Middle frontal gyrus (tissue), 1 donor: ENCODE data around the gene BIN1.

Experiments
- DNase-seq: peaks from one replicate; pipeline ENCODE4 v3.0.0-alpha.2; 2015; ENCODE audit warnings: low spot score; ENCODE audit errors: extremely low spot score

The BIN1 gene

DNA sequence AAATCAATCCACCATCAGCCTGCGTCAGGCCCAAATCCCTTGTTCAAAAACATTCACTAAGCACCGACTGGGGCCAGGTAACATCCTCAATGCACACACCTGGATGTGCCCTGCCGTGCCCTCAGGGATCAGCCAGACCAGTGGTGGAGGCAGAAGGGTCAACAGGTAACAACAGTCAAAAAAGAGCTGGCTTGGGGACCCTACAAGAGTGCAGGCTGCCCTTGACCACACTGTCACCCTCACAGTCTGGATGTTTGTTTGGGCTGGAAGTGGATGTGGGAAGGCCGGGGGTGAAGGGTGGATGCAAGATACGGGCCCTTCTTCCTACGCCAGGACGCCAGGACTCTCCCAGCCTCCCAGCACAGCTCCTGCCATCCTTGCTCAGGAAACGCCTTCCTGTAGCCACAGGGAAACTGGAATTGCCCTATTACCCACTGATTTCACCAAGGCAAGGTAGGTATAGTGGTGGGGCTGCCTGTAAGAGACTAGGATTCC lies 2.7 kb downstream of the BIN1 start:
- DNase-seq, result no peak

DNA sequence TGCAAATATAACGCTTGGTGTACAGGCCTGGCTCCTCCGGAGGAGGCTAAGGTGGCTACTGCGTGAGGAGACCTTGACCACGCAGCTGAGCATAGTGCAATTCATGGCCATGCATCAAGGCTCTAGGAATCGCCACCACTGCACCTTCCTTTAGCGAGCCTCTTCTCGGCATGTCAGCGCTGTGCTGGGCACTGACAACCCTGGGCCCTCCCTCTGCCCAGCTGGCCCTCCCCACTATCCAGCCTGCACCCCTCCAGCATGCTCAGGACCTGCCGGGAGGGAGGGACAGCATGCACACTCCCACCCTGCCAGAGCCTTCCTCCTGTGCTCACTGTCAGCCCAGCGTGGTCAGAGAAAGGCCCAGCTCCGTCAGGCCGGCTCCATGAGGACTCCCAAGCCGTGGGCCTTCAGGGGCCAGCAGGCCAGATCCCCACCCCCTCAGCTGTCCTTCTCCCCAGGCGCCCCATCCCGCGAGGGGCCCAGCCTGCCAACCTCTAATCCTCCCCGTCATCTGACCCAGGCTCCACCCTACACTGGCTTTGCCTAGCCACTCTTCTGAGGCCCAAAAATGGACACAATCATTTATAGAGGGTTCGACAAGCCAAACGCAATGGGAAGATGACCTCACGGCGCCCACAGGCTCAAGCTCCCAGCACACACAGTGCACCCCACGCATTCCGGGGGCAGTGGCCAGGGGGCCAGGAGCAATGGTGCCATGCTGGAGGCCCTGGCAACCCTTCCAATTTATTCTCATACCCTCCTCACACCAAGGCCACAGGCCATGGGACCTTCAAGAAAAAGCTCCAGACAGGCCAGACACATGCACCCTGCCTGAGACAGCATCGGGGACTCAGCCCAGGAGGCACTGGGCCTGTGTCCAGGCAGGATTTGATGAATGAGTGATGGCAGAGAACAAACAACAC lies 3.5 kb downstream of the BIN1 start:
- no peak for DNase-seq

DNA sequence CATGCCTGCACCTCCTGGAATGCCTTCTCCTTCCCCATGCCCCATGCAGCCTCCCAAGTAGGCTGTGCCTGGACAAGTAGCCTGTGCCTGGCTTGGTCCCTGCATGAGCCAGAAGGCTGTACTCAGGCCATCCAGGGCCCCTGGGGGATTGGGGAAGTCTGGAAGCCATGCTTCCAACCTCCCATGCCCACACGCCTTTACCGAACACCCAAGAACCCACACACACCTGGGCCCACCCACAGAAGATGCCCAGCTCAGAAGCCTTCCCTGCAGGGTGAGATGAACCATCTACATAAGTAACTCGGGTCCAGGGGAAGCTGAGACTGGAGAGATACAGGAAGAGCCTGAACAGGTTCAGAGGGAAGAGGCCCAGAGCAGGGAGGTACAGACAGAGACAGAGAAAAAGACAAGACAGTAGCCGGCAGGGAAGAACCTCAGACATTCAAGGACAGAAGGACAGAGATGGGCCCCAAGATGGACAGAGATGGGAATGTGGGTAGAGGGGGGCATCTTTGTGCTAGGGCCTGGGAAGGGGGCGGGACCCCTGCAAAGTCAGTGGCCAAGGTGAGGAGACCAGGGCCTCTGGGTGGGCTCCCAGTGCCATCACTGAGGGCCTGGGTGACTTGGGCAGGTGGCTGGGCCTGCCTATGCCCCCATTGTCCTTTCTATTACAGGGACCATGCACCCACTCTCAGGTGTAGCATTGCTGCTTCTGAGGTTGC lies 4.3 kb downstream of the BIN1 start:
- DNase-seq, result no peak

DNA sequence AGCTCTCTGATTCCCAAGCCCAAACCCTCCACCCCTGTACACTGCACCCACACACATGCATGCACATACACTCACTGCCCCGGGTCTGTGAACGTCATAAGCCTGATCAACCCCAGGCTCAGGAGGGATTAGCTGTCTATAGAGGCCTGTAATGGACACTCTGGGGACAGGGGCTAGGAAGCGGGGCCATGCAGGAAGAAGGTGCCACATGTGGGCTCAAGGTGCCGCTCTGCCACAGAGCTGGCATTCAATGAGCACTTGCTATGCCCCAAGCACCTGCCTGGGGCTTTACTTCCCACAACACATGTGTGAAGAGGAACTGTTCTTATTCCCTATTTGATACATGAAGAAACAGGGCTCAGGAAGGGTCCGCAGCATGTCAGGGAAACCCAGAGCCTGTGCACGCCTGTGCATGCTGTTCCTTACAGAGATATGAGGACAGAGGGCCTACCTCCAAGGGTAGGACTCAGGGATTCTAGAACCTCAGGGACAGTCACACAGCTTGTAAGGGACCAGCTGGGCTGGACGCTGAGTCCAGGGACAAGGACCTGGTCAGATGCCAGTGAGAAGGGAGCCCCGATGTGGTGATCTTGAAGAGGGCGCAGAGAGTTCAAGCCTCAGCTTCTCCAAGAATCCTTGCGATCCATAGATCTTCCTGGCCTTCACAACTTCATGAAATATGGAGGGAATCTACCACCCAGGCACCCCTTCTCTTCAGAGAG lies 5.0 kb downstream of the BIN1 start:
- DNase-seq, result no peak

DNA sequence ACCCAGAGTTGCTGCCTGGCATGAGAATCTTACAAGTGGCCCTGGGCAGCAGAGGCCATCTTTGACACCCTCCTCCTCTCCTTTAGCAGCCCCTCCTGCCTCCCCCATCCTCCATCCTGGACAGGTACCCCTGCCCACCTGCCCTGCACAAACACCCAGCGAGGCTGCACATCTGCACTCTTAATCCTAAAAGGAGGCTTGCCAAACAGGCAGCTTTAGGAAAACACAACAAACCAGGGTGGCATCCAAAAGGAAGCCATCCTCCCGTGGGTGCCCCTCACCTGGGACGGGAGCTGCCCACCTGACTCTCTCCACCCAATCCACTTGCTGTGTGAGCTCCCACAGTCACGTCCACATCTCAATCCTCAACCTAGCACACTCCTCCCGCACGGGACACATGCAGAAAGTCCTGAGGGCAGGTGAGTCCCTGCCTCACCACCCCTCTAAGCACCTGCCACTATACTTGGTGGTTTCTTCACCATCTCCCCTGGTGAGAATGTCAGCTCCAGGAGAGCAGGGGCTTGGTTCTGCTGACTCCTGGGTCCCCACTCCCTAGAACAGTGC lies 5.8 kb downstream of the BIN1 start:
- DNase-seq, result no peak

DNA sequence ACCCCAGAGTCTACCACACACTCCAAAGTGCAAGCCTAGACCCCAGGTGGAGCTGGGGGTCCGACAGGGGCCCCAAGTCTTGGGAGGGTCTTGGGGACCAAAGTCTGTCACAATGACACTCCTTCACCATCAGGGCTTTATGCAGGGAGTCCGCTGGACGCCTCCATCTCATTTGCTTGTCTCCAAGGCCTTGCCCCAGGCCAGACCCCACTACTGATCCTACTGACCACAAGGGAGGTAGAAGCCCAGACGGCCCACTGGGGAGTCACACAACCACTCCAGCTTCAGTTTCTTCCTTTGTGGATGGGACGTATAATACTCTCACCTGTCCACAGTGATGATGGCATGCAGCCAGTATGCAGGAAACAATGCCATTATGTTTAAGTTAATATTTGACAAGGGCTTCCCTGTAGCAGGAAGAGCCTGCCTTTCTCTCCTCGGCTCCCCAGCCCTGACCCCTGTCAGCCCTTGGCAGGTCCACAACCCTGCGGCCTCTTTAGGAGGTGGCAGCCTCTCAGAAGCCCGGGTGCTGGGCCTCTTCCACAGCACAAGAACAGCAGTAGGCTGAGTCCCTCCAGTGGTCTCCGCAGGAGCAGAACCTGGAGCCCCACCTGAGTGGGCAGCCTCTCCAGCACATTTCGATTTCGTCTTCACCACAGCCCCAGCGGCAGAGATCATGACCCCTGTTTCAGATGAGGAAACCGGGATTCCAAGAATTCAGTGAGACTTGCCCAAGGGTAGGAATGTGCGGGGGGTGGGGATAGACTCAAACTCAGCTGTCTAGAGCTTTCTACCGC lies 6.5 kb downstream of the BIN1 start:
- DNase-seq, result no peak

GRCh38 chr2:127098711-127099110 lies 8.2 kb downstream of the BIN1 start:
- DNase-seq, result no peak

GRCh38 chr2:127097841-127098651 lies 8.9 kb downstream of the BIN1 start:
- no peak for DNase-seq

- DNase-seq, result no peak
These were observed 9.5 kb downstream of the BIN1 start for GRCh38 chr2:127097471-127097765.

GRCh38 chr2:127096718-127097470 lies 10.1 kb downstream of the BIN1 start:
- DNase-seq, result no peak

DNA sequence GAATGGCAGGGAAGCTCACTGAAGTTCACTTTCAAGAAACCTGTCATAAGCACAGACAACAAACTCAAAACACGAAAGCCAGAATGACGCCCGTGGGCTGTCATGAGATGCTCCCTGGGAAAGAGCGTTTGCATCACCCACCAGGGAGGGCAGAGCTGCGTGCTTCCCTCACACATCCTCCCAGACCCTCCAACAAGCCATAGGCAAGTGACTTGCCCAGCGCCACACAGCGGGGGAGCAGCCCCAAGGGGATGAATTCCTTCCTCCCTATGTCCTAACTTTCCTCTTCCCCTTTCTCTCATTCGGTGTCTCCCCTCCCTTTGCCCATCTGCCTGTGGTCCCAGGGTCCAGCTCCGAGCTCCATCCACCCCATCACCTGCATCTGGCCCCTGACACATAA lies 10.7 kb downstream of the BIN1 start:
- DNase-seq, result no peak

- no peak for DNase-seq
These were observed 11.2 kb downstream of the BIN1 start for GRCh38 chr2:127095784-127096183.

- DNase-seq, result no peak
These were observed 11.7 kb downstream of the BIN1 start for GRCh38 chr2:127095367-127095641.

DNA sequence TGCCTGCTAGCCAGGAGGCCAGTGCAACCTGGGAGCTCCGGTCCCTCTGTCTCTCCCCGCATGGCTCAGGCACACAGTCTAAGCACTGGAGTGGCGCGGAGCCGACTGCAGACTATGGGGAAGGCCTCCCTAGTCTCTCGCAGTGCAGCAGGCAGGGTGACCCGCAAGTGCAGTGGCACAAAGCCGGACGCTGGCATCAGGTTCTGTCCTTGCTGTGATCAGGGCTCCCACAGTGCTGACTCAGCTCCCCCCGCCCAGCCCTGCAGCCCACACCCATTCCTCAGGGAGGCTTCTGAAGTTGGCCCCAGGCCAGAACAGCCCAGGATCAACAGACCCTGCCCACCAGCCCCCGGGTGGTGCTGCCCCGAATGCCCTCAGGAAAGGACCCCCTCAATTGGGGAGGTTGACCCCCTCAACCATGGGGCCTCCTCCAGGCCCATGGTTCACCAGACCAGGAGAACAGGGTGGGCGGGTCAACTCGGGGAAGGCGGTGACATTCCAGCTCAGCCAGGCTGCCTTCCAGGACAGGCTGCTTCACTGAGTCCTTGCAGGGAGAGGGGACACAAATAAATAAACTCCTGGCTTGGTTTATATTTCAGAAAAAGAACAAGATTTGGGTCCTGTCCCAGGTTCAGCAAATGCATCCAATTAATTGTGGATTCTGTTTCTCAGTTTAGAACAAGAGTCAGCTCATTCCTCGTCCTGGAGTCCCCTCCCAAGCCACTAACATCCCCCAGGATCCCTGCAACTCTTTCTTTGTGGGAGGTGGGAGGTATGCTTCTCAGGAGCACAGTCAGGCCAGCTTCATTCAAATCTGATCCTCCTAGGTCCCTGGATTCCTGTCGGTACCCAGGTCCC lies 12.2 kb downstream of the BIN1 start:
- no peak for DNase-seq

DNA sequence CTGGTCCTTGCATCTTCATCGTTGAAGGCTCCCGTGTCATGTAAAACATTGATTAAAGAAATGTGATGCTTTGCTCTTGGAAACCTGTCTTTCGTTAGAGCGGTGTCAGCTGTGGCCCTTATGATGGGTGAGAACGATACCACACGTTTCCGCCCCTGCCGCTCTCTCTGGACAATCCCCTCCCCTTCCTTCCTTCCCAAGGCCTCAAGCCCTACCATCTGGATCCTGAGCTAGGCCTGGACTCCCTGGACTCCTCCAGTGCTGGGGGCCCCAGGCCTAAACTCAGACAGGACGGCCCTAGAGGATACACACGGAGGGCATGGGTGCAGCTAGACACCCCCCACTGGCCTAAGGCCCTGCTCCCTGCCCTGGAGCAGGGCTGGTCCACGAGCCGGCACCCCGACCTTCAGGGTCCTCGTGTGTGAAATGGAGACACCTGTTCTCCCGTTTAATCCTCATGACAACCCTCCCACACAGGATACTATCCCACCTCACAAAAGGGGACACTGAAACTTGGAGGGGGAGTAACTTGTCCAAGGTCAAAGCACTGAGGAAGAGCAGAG lies 13.2 kb downstream of the BIN1 start:
- DNase-seq, result no peak

GRCh38 chr2:127092901-127093516 lies 13.9 kb downstream of the BIN1 start:
- DNase-seq, result no peak

GRCh38 chr2:127092306-127092705 lies 14.6 kb downstream of the BIN1 start:
- DNase-seq, result no peak

DNA sequence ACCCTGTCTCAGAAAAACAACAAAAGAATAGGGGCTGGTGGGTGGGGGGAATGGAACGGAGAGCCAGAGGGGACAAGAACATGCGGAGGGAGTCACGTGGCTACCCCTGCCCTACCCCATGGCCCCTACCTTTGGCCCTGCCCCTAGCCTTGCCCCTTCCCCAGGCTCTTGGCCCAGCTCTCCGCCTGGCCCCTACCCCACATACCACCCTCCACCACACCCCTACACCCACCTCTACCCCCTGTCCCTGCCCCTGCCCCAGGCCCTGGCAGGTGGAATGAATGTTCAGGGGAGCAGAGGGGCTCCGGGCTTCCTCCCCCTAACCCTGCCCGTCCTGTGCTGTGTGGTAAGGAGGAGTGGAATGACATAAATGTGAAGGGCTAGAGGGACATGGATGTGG lies 15.1 kb downstream of the BIN1 start:
- DNase-seq, result no peak
